ENCODE measurements around the gene NOSTRIN.

The NOSTRIN gene

DNA sequence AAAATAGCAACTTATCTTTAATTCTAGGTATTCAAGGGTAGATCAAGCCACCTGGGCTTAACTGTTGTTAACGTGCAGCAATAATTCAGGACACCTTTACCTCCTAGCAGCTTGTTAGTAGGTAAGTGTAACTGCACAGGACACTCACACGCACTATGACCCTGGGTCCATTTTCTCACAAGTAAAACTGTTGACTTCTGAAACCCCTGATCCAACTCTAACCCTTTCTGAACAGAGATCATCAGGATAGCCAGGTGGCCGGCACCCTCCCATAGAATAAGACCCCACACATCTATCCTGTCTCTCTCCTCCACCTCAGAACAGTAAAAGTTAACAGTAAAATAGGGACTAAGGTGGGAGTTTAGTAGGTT, 87.2 kb downstream of the NOSTRIN start:
- DNase-seq: no peak

DNA sequence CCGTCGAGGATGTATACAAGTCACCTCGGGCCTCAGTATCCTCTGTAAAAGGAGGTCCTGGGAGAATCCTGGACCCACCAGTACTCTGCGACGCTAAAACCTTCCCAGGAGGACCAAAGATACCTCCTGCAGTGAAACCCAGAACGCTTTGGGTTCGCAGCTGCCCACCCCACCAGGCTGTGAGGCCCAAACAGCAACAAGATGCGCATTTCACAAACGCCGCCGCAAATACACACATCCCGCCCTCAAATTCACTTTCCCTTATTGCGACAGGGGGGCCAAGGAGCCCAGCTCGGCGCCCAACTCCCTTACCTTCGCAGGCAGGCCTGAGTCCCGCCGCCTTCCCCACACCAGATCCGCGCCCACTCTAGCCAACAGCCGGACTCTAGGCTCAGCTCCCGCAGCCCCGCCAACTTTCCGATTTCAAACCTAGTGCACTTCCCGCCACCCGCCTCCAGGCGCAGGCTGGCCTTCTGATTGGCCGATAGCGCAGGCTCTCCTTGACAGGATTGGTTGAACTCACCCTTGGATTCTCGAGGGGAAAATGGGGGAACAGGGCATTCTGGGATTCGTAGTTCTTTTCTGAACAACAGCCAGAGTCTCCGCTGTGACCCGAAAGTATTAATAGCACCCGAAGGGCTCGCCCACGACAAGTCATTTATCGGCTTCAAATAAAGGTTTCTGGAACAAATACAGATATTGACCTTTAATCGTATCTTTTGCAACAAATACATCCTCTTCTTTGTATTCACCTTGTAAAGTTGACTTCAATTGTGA, 87.8 kb downstream of the NOSTRIN start, which contains the start of gene SPC25:
TSS of gene SPC25 (minus strand) at position 425 of the 777 bp plus-strand sequence. CDS start 911 bp downstream, outside the sequence.
- DNase-seq: peak; percentile 78

DNA sequence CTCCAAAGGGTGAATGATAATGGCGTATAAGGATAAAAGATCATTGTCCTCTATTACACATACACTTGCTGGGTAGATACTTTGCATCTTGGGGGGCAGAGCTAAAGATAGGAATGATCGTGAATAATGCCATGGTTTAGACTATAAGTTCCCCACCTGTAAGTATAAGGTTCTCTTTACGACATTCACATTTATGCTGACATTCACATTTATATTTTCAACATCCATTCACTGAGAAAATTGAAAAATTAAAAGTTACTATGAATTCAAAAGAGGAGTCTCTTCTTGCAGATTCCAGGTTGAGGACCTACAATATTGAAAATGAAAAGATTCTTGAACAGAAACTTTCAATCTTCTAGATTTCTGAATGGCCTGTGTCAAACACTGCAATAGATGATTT, 89.9 kb downstream of the NOSTRIN start:
- DNase-seq: no peak

DNA sequence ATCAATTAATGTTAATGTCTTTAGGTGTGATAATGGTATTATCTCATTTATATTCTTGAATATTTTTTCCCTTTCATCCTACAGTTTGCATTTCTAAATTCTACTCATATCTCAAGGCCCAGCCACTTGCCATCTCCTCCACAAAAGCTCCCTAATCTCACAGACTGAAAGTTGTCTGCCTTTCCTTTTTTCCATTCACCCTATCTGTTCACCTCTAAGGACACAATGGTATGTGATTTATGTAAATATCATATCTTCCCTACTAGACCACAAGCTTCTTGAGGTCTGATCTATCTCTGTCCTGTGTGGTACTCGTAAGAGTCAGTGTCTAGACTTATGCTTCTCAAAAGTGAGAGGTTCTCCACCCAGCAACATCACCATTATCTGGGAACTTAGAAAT, 91.7 kb downstream of the NOSTRIN start:
- no peak for DNase-seq

GRCh38 chr2:168894720-168895119, 92.3 kb downstream of the NOSTRIN start:
- DNase-seq: no peak

GRCh38 chr2:168895771-168896170, 93.3 kb downstream of the NOSTRIN start:
- DNase-seq: no peak

- no peak for DNase-seq
Observed at GRCh38 chr2:168896783-168897182, 94.3 kb downstream of the NOSTRIN start.

GRCh38 chr2:168897449-168897848, 95.0 kb downstream of the NOSTRIN start:
- no peak for DNase-seq

DNA sequence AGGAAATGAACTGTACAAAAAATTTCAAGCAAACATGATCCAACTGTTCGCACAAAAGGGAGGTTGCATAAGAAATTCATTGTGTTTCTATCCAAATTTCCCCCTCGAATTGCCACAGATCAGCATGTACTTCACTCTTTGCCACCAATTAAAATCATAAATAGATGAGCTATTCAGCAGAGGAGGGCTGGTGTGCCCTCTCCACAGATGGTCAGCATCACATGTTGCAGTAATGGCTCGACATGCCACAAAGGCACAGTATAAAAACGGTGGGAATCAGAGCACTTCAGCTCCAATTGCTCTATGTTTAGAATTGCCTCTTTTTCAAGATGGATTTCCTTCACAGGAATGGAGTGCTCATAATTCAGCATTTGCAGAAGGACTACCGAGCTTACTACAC, 98.6 kb downstream of the NOSTRIN start, which contains the start of gene G6PC2:
TSS of gene G6PC2 (plus strand) at position 289 of the 400 bp plus-strand sequence. CDS start at position 330, 41 bp downstream.
- DNase-seq: no peak

DNA sequence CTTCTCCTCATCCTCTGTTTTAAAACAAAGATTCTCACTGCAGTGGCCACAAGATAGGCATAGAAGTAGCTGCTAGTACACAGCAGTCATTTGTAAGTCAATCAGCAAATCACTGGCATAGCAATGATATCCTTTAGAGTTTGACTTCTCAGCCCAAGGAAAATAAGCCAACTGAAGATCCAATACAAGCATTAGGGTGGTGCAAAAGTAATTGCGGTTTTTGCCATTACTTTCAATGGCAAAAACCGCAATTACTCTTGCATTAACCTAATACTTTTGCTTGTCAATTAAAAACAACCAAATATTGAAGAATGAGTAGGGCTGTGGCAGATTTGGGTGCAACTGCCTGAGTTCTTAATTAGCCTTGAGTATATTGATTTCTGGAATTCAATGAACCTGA, 101.5 kb downstream of the NOSTRIN start:
- DNase-seq: no peak

DNA sequence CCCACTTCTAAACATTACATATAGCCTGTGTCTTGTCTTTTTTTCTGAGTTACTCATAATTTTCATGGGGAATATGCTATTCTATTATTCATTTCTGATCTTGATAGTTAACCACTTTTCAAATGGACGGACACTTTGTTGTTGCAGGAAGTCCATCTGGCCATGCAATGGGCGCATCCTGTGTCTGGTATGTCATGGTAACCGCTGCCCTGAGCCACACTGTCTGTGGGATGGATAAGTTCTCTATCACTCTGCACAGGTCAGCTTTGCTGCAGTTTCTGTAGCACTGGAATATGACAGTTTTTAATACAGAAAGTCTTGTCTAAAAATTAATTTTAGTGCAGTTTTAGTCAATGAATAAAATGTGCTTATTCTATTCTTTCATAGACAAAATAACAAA, 101.9 kb downstream of the NOSTRIN start:
- no peak for DNase-seq

GRCh38 chr2:168907940-168908662, 105.7 kb downstream of the NOSTRIN start:
- DNase-seq: no peak

DNA sequence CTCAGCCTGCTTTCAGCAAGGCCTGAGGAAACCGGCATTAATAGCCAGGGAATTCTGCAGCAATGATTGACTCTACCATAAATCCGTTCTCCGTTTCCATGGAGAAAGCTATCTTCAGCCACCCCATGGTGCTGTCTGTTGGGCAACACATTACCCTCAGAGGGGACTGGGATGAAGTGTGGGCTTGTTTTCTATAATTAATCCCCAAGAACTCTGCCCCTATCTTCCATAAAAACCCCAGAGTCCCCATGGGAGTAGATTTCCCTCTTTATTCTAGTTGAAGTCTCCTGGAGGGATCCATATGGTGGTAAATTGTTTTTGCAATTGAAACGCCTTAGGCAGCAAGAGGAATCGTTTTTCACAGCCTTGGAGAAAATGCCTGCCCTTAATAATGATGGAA, 107.9 kb downstream of the NOSTRIN start:
- DNase-seq: no peak

- DNase-seq: no peak
Observed at GRCh38 chr2:168912466-168912865, 110.0 kb downstream of the NOSTRIN start.

GRCh38 chr2:168912901-168913369, 110.5 kb downstream of the NOSTRIN start:
- DNase-seq: no peak

GRCh38 chr2:168913495-168913894, 111.1 kb downstream of the NOSTRIN start:
- DNase-seq: no peak

Measured in NCI-H1436 treated with DMSO at 0.1 percent for 48 hours (cell line).